ENCODE results near the gene COL25A1.

The COL25A1 gene

DNA sequence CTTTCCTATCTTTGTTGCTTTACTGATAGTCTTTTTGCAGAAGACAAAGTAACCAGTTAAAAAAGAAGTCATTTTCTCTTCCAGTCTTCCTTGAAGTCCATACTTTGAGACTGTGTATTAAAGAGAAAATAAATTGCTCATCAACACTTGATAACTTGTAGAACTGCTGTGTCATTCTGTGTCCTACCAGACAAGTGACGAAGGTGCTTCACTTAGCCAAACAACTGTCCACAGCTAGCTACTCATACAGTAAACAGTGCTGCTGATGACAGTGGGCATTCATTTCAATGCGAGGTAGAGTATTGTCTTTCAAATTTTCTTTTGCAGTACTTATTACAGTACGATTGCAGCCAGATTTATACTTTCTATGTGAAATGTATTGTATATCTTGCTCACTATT lies 11.5 kb downstream of the COL25A1 start:
- no peak for DNase-seq

GRCh38 chr4:109278594-109279031 lies 23.8 kb downstream of the COL25A1 start:
- no peak for DNase-seq

DNA sequence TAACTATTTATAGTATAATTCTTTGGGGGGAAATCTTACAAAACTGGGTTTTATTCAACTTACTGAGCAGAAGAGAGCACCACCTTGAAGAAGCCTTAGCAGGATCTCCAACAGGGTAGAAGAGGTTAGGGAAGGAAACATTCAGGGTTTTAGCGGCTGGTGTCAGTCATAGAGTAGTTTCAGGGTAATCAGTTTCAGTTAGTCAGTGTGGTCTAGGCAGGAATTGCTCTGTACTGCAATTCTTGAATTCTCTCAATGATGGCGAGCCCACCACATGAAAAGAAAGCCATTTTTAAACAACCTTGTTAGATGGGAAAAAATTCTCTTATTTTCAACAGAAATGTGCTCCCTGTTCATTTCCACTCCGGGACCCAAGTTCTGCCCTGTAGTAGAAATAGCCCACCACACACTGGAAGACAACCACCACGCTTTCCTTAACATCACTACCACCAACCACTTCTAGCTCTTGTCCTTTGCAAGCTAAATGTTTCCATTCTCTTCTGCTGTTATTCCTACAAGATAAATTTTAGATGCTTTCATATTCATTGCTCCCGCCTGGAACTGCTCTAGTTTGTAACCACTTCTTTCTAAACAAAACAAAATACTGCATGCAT lies 25.9 kb downstream of the COL25A1 start:
- DNase-seq = no peak

- DNase-seq = no peak
Measured at GRCh38 chr4:109275066-109275745, 27.3 kb downstream of the COL25A1 start.

DNA sequence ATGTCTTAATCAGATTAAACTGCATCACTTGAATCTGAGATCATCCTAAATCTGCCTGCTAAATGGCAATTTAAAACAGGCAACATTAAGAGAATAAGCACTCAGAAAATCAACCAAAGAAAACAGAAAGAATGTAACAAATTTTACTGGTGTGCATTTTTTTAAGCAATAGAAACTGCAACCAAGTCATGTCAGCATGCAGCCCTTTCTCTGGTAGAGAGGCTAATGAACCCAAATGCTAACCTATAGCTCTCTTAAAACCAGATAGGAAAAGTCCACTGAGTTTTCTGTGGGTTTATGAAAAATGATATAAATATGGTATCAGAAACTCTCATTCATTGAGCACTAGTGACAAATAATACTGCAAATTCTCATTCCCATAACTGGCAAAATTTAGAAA lies 35.6 kb downstream of the COL25A1 start:
- no peak for DNase-seq

- no peak for DNase-seq
Measured at GRCh38 chr4:109266236-109266635, 36.2 kb downstream of the COL25A1 start.

GRCh38 chr4:109263721-109264120 lies 38.7 kb downstream of the COL25A1 start:
- no peak for DNase-seq

DNA sequence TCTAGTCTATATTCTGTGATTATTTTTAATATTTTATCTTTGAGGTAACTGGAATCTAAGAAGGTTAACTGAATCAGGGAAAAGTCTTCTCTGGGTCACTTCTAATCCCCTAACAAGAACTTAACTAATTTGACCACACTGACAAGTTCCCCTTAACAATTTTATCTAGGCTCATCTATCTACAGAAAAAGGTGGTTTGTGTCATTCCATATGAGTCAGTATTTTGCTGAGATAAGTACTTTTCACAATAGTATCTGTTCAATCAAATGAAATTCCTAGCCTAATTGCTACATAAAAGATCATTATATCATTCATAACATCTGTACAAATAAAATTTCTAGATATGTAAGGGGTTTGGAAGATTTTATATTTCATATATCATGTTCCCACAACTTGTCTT lies 45.6 kb downstream of the COL25A1 start:
- DNase-seq = no peak

- DNase-seq = no peak
Measured at GRCh38 chr4:109254845-109255244, 47.6 kb downstream of the COL25A1 start.

DNA sequence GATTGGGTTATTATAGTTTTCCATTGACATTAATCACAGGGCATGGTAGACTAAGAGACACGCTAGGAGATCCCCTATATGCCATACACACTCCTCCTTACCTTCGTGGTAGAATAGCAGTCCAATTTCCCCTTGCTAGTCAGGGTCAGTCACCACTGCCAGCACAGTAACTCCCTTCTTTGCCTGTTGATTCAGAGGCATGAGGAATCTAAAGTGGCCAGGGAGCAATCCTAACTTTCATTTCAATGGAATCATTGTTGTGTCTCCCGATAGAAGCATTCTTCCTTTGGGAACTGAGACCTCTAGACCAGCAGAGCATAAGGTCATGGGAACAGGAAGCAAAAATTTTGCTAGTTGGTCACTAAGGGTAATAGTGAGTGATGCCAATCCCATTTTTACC lies 51.1 kb downstream of the COL25A1 start:
- DNase-seq = no peak

GRCh38 chr4:109248322-109248900 lies 54.0 kb downstream of the COL25A1 start:
- no peak for DNase-seq

DNA sequence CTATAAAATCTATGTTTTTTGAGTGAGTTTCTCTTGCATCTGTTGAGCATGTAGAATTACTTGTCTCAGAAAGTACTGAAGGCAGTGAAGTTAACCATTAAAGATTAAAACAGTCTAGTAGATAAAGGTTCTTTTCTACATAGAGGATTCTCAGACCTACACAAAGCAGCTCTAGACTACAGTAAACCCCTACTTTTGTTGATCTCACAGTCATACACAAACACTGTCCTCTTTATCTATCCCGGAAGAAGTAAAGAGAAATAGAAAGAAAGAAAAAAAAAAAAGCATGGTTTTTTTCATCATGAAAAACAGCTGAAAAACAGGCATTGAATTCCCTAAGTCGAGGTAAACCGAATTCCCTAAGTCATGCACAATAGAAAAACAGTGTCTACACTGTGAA lies 58.6 kb downstream of the COL25A1 start:
- DNase-seq = no peak

GRCh38 chr4:109238746-109239145 lies 63.7 kb downstream of the COL25A1 start:
- DNase-seq = no peak

GRCh38 chr4:109235683-109236082 lies 66.8 kb downstream of the COL25A1 start:
- no peak for DNase-seq

DNA sequence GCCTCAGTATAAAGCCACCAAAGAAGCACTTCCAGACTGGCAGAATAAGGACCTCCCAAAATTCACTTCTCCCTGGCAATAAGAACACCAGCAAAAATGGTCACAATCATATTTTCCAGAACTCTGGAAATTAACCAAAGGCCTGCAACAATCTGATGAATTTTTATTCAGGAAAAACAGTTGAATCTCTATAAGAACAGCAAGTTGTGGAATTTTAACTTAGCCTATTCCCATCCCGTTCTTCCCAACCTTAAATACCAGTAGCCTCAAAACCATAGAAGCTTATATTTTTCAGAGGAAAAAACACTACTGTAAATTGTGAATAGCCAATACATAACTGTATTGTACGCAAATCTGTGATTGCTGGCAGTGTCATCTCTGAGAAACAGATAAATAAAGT lies 67.9 kb downstream of the COL25A1 start:
- DNase-seq = no peak

GRCh38 chr4:109233570-109233969 lies 68.9 kb downstream of the COL25A1 start:
- no peak for DNase-seq

- no peak for DNase-seq
Measured at GRCh38 chr4:109232681-109233080, 69.8 kb downstream of the COL25A1 start.

GRCh38 chr4:109231331-109231730 lies 71.1 kb downstream of the COL25A1 start:
- DNase-seq = no peak

DNA sequence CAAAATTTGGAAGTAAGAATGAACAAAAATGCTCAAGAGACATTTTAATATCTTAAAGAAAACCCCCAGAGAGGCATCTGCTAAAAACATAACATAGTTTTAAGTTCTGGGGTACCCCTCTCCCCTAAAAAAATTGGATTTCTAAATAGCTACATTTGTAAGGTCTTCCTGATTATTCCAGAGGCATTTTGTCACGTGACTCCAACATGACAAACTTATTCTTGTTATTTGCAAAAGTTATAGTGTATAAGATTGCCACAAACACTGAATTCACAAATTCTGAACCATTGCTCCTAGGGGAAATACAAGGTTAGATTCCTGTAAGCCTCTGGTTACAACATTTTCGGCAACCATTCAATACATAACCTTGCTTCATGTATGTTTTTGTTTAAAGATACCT lies 73.4 kb downstream of the COL25A1 start:
- no peak for DNase-seq

DNA sequence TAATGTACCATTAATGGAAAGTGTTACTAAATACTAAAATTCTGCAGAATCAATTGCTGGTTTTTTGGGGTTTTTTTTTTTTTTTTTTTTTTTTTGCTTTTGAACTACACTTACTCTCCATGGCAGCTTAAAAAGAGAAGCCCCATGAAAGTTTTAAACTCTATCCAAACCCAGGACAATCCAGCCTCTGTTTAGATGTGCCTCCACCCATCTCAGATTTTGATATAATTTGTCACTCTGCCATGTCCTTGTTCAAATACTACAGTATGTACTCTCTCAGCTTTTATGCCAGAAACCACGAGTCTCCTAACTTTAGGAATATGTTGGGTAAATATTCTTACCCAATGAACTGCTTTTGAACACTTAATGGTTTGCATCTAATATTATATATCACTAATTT lies 84.2 kb downstream of the COL25A1 start:
- DNase-seq = no peak

DNA sequence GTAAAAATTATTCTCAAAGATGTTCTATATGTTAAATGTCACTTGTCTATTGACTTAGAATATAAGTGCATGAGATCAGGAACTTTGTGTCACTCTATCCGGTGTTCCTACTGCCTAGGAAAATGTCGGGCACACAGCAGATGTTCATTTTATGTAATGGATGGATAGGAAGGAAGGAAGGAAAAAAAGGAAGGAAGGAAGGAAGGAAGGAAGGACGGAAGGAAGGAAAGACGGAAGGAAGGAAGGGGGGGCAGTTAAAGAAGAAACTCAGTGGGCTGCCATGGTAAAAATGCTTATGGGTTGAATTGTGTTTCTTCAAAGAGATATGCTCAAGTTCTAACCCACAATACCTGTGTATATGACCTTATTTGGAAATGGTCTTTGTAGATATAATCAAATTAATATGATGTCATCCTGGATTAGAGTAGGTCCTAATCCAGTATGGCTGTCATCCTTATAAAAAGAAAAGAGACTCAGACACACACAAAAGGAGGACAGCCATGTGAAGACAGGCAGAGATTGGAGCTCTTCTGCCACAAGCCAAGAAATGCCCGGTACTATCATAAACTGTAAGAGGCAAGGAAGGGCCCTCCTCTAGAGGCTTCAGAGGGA lies 86.3 kb downstream of the COL25A1 start:
- DNase-seq = no peak

DNA sequence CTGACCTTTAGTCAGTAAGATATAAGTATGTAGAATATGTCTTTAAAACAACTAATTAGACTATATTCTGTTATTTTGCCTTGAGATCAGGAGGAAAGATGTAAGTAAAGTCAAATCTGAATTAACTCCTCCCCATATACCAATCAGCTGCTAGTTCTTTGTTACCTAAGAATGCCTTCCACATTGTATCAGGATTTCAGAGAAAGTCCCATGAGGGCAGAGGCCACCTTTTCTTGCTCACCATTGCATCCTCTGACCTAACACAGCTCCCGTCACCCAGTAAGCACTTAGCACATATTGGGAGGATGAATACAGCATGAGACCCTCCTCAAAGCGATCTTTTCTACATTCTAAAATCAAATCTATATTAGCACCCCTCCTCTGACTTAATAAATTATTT lies 87.0 kb downstream of the COL25A1 start:
- DNase-seq = no peak

DNA sequence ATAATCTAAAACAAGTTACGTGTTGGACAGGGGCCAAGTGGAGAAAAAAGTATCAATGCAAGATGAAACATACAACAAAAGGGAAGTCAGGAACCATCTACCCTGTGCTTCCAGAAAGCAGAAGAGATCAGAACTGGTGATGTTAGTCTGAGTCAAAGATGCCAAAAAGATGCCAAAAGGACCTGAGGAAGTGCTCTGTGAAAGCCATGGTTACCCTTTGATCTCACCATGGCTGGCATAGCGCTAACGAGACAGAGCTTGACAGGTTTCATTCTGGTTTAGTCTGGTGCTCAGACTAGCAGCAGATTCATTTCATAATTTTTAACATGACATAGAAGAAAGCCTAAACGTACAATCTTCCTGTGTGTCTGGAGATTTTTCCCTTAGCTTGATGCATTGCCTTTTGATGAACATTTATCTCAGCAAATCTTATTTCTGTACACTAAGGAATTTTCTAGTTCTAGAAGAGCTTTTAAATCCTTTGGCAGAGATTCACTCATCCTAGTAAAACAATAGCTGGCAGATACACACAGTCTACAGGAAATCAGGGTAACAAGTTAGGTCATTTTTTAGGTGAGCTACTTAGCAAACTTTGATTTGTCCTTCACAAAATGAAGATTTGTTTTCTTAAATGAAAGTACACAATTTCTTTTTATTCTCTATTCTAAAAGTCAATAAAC lies 87.7 kb downstream of the COL25A1 start:
- DNase-seq = no peak

DNA sequence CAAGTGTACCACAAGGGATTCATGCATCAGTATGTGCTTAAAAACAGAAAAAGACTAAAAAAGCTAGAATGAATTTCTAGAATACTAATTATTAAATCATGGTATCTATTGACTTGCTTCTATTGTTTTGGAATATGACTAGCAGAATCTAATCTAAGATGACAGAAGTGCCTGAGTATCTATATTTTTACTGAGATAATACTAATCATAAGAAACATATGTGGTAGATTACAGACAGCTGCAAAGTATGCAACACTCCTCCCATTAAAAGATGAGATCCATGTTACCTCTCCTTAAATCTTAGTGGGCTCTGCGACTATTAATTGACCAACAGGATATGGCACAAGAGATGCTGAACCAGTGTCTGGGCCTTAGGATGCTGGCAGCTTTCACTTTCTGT lies 89.4 kb downstream of the COL25A1 start:
- DNase-seq = no peak

All from NCI-H1436 treated with DMSO at 0.1 percent for 48 hours (cell line).